Hematopoietic multipotent progenitor cell (in vitro differentiated cells): ENCODE measurements around the gene PXDN. TPM values are rescaled to one million over a fixed set of nuclear protein-coding genes. Genes with fewer than 3 reads are reported as not detected.
"Not testable (repeated sequence)": the region's sequence is repeated elsewhere in the genome, so short reads cannot be mapped to it uniquely, and the experiment has no call there.

Experiments
- DNase-seq, 3 donors: peaks; one replicate each; pipeline ENCODE4 v3.0.0-alpha.2; 2011 to 2015; ENCODE audit warnings: low read depth in 2 of 3, low spot score in 2 of 3
- total RNA-seq: library from RNA; depleted of rRNA; stranded (reverse); fragments of >200 nt; gene quantifications from one replicate; pipeline ENCODE4 v1.2.3, GENCODE V29; 2012

Gene PXDN
- total RNA-seq, 1 donor, result 6.2 TPM

DNA sequence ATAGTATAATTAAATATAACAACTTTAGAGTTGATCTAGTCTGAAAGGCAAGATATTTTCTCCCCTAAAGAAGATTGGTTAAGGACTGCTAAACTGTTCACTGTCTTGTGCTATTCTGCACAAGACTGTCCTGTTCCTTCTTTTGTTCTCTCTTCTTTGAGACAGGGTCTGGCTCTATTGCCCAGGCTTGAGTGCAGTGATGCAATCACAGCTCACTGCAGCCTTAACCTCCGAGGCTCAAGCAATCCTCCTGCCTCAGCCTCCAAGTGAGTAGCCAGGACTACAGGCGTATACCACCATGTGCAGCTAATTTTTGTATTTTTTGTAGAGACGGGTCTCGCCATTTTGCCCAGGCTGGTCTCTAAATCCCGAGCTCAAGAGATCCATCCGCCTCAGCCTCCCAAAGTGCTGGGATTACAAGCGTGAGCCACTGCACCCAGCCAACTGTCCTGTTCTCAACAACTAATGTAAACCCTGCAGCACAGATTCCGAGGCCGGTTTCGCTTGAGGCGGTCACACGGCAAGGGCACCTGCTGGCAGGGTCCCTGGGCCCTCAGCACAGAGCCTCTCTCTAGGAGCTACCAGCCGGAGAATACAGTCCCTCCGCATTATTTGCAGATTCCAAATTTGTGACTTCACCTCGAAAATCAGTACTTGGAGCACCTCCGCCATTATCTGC is 16.4 kb downstream of the PXDN start:
- DNase-seq, result no peak

DNA sequence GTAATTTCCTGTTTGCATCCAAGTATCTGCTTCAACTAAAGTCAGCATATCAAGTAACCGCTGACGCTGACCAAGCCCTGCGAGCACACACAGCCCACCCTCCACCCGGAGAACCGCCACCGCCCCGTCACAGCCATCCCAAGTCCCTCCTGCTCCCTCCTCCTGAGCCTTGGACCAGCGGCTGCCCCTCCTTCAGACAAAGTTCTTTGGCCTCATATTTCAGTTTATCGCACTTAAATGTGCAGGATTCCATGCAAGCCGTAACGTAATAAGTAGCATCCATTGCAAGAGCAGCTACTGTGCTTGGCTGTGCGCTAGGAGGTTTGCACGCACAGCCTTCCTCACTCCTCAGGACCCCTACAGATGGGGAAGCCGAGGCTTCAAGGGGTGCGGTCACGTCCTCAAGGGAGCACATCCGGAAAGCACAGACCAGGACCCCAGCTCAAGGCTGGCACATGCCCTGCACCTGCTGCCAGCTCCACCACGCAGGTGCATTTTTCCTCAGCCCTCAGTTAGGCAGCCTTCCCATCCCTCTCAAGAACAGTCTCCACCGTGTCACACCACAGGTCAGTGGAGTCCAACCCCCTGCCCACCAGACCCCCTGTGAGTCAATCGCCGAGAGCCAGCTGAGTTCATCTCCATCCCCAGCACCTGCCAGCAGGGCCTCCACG is 17.1 kb downstream of the PXDN start:
- DNase-seq, result no peak

DNA sequence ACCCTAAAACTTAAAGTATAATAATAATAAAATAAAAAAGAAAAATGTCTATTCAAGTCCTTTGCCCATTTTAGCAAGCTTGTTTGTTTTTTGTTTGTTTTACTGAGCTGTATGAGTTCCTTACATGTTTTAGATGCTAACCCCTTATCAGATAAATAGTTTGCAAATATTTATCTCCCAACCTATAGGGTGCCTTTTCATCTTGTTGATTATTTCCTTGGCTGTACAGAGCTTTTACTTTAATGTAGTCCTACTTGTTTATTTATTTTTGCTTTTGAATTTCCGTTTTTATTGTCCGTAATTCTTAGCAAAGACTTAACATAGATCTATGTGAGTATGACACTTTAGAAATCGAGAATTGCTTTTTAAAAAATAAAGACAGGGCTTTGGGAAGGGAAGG is 17.8 kb downstream of the PXDN start:
- DNase-seq, result no peak

DNA sequence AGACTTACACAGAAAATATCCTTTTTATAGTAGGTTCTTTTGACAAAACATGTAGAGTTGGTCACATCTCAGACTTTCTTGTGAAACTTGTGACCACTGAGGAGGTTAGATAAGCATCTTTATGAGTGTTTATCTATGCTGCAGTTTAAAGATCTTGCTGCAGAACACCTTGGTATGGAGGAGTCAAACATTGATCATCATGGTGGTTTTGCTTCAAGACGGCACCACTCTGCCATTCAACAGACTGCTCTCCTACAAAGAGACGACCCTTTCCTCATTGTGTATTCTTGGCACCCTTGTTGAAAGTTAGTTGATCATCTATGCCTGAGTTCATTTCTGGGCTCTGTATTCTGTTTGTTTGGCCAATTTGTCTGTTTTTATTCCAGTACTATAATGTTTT is 20.0 kb downstream of the PXDN start:
- not testable (repeated sequence) for DNase-seq

DNA sequence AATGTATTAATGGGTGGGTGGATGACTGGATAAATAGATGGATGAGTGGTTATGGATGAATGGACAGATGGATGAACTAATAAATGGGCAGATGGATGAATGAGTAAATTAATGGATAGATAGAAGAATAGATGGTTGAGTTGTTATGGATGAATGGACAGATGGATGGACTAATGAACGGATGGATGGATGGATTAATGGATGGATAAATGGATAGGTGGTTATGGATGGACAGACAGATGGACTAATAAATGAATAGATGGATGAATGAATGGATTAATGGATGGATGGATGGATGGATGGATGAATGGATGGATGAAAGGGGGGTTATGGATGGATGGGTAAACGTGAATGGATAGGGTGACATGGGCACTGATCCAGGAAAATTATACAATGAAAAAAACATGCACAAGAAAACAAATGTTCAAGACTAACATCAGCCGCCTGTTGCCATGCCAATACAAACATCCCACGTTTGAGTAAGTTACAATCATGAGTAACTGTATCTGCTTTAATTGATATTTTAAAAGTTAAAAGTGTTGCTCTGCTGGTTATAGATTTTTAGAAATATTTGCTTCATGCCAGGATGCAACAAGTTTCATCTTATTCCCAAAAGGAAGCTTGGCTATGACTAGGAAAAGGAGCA is 20.8 kb downstream of the PXDN start:
- DNase-seq, result no peak

DNA sequence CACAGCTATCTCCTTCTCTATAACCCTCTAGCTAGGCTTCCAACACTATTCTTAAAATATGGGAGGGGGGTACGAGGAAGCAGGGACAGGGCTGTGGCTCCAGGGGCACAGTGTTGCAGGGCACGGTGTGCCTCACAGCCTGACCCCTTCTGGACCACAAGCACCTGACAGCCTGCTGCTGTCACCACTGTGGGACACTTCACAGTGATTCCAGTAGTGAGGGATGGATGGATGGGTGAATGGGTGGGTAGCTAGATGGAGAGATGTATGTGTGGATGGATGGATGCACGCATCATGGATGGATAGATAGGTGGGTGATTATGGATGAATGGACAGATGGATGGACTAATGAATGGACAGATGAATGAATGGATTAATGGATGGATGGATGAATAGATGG is 21.6 kb downstream of the PXDN start:
- DNase-seq, result no peak

DNA sequence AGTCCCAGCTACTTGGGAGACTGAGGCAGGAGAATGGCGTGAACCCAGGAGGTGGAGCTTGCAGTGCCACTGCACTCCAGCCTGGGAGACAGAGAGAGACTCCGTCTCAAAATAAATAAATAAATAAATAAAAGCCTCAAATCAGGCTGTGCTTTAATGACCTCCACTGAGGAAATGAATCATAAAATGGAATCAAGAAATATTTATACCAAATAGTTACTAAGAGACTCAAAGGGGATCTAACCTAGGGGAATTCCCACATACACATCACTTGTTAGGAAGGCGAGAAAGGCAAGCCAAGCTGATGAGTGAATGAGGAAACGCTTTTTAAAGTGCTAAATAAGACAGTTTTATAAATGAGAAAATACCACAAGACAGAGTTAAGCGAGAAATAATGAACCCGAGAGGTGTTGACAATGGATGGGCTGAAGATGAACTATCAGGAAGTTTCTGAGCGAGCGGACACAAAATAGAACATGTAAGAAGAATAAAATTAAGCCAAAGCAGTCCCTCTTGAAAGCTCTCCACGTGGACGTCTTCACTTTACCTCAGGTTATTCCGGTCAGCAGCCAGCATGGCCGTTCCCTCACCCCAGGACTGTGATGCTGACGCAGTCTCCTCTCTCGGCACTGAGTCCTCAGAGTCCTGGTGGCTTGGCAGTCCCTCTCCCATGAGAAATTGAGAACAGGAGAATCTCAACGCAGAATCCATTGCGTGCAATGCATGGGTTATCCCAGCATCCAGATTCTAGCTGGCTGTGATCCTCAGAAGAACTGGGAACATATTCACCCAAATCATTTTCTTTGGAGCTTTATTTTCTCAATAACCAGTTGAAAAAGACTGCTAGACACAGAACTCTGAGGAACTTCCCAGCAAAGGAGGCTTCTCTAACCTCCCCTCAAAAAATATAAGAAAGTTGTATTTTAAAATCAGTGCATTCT is 22.3 kb downstream of the PXDN start:
- peak in 1 of 3 donors; percentile 26 for DNase-seq

DNA sequence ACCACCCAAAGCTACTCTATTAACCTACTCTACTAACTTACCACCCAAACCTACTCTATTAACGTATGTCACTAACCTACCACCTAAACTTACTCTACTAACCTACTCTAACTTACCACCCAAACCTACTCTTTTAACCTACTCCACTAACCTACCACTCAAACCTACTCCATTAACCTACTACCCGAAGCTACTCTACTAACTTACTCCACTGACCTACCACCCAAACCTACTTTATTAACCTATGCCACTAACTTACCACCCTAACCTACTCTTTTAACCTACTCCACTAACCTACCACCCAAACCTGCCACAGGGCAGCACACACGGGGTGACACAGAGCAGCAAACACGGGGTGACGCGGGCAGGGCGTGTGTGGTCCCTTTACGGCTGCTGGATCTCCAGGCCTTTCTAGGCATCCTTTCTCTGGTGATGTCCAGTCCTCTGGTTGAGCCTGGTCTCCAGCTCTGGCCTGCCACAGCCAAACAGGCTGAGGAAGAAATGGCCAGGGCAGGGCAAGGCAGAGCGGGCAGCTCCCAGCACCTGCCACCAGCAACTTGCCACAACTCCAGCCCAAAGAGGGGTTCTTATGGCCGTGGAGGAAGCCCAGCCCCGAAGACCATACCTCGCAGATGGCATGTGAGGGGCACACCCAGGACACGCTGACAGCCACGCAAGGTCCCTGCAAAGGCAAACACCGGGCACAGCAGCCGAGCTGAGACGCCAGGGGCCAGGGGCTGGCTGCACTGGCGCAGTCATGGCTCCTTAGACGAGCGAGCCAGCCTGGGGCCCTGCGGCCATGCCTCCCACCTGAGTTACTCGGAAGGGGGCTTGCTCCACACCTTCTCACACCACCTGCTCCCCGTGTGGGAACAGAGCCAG is 25.7 kb downstream of the PXDN start:
- DNase-seq, result no peak

DNA sequence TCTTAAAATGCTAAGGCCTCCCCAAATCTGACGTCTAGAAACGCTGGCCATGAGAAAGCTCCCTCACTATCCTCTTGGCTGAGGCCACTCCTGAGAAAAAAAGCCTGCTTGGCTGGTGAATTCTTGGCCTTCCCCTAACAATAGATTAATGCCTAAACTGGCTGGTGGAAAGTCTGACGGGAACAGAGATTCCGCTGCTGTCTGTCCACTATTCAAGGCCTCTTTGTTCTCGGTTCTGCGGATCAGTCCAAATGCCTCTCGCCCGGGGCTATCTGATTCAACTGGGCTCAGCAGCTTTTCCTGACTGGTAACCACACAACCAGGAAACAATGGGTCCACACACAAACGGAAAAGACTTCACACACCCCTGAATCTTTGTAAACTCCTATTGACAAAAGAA is 27.2 kb downstream of the PXDN start:
- no peak for DNase-seq

DNA sequence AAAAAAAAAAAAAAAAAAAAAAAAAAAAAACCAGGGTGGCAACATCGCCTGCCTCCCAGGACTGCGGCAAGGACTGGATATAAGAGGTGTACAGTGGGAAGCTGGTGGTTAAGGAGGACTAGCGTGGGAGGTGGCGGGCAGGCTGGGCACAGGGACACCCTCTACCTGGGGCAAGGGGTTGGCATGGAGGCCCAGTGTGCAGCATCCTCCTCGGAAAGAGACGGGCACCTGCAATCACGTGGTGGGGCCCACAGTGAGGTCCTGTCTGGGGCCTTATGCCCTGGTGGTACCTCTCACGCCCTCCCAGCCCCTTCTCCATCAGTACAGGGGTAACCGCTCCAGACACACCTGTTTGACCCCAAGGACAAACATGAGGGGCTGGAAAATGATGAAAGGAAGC is 27.9 kb downstream of the PXDN start:
- no peak for DNase-seq

DNA sequence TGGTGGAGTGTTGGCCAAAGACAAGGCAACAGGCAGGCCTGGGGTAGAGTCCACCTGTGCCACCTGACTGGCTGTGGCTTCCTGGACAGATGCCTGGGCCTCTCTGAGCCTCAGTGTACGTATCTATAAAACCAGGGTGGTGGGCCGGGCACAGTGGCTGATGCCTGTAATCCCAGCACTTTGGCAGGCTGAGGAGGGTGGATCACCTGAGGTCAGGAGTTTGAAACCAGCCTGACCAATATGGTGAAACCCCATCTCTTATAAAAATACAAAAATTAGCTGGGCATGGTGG is 28.4 kb downstream of the PXDN start:
- DNase-seq, result not testable (repeated sequence)

DNA sequence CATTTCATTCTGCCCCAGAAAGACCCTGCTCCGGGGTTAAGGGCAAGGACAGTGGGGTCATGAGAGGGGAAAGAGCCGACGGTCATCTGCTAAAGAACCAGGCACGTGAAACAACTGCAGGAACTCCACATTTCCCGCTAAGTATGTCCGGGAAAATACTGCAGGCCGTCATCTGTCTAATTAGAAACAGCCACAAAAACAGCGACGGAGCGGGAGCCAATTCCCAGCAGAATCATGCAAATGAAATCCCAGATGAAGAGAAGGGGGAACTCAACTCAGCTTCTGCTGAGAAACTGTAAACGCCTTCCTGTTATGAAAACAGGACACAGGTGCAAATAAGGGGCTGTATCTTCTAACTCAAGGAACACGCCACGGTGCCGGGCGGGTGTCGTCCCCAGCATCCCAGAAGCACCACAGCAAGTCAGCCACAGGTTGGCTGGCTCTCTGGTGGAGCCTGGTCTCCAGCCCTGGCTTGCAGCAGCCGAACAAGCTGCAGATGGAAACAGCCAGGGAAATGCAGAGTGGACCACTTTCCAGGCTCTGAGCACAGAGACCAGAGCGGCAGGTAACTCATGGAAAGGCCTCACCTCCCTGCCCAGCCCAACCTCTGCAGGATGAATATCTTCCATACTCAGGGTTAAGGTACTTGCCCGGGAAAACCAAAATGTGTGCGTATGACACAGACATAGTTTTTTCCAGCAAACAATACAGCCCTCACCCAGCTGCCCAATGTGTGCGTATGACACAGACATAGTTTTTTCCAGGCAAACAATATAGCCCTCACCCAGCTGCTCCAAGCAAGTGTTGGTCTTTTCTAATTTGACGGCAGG is 28.9 kb downstream of the PXDN start:
- DNase-seq, result no peak

DNA sequence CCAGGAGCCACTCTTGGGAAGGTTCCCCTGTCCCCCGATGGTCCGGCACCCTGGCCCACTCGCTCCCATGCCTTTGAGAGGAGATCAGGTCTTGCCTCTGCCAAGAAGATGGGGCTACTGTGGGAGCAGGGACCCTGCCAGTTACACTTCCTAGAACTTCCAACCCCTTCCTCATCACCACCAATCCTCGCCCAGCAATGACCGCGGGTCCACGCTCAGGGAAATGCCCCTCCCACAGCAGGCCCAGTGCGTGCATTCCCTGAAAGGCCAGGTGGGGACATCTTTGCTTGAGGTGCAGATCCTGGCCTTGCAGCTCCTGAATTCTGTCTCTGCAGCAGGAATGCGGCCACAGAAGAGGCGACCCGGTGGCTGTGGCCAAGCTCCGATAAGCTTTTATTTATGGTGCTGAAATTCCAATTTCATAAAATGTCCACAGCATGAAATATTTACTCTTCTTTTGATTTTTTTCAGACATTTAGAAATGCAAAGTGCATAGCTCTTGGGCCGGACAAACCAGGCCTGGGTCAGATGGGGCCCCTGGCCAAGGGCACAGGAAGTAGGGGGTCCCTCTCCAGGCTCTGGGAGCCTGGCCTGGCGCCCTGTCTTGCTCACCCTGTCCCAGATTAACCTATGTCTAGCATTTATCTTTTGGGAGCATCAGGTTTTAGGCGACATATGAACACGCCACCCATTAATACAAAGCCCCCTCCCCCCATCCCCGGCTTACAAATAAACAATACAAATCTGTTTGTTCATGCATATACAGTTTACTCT is 29.8 kb downstream of the PXDN start:
- DNase-seq, result no peak

DNA sequence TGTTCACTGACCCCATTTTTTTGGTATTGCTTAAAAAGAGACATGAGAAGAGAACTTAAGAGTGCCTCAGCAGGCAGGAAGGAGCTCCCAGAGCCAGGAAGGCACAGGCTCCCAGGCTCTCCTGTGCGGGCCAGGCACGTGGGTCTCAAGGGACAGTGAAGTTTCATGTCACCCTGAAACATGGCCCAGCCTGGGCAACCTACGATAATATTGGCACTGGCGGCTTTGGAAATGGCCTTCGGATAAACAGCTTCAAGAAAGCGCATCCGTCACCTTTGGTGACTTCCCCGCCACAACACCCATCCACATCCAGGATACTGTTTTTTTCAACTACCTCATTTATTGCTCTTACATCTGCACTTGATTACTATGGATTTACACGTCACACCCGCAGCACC is 30.5 kb downstream of the PXDN start:
- no peak for DNase-seq

DNA sequence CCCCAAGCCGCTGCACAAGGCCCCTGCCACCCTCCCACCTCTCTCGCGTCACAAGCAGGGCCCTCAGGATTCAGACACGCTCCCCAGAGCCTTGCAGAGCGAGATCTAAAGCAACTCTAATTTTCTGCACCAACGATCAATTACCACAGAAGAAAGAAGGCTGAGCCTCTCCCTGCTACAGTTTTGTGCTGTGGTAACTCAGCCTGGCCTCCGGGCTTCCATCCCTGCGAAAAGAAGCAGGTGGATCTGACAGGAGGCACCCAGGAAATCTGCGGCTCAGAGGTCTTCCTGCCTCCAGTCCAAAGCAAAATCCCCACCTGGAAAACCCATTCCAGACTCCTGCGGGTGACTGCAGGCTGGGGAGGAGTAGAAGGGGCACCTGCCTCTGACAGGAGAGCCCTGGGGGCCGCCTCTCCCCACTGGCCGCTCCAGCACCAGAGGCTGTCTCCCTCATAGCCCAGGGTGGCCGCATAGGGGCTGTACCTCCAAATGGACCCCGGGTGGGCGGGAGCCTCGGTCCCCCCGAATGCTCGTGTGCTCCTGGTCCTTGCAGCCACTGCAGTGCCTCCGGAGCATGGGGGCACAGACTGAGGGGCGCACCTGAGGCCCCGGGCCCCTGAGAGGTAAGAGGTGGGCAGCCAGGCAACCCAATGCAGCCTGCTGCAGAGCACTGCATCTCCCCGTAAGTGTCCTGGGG is 31.0 kb downstream of the PXDN start:
- no peak for DNase-seq

DNA sequence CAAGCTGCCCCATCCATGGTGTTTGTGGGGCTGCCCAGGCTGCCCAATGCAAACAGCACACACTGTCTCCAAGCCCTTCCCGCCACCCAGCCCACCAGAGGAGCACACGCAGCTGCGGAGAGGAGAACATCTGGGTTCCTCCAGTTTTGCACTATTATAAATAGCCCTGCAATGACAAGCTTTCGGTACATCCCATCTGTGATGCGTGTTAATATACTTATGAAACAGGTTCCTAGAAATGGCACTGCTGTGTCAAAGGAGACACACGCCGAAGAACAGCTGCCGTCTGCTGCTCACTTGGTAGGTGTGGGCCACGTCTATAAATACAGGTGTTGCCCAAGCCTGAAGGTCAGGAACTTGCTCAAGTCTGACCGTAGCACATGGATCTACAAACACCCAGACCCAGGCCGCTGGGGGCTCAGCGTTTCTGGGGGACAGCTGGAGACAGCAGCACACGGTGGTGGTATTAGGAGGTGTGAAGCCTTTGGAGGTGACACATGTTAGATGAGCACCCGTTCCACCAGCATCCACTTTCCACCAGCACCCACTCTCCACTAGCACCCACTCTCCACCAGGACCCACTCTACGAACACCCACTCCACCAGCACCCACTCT is 34.3 kb downstream of the PXDN start:
- no peak for DNase-seq

DNA sequence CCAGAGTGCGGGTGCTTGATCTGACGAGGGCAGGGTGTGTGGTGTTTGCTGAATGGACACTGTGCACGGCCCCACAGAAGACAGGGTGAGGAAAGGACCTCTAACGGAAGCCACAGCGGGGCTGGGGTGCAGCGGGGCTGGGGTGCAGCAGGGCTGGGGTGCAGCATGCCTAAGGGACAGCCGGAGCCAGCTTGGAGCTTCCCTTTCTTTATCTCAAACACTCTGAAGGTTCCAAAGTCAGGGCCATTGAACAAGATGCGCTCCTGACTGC is 35.0 kb downstream of the PXDN start:
- no peak for DNase-seq
